Measurements from ENCODE around the gene TMEM125. TPM values are rescaled to one million over a fixed set of nuclear protein-coding genes. Genes with fewer than 3 reads are reported as not detected.

The TMEM125 gene
- total RNA-seq, result not detected
- polyA plus RNA-seq, result not detected

GRCh38 chr1:43269627-43270375, at the start of gene TMEM125:
Gene TMEM125, plus strand, starts transcription at chr1:43269983. Its CDS starts 2,740 bp downstream, at chr1:43272723.
- intact Hi-C loops (cut with micrococcal nuclease), result no loop called here
- Mint-ChIP-seq H3K4me1 (peaks cover 6 to 21% (median 14%) of the 10 kb centered on the region in 4 donors), H3K27me3 (peaks cover 9 to 18% of the 10 kb centered on the region in 2 donors), H3K9me3 (peaks cover 0 to 2% (median 0%) of the 10 kb centered on the region in 8 donors), H3K27ac (peak within 1 kb of the TSS in 3 of 7 donors; percentile 8 to 48 (median 37)), H3K4me3 (peak within 1 kb of the TSS in 7 of 8 donors; percentile 43 to 79 (median 69)), H3K36me3 (no peaks in the 10 kb centered on the region)
- Histone ChIP-seq H3K4me3 (ENCODE audit: low read length in 2 of 2) (no peak within 1 kb of the TSS), H3K9me3 (ENCODE audit: control insufficient read depth in 1 of 2, low read length in 2 of 2) (no peaks in the 10 kb centered on the region), H3K4me1 (ENCODE audit: insufficient read depth, low read length) (peaks cover 19% of the 10 kb centered on the region), H3K27ac (ENCODE audit: low read depth, low read length) (no peak within 1 kb of the TSS), H3K27me3 (ENCODE audit: insufficient read depth, low read length) (no peaks in the 10 kb centered on the region), H3K36me3 (ENCODE audit: insufficient read depth, low read length) (no peaks in the 10 kb centered on the region)
- no peak for DNase-seq
- ChIA-PET POLR2A (ENCODE audit: partially characterized antibody) (interaction anchor here (0.6 kb wide), 1 partner anchor 467 kb away, joined by 3 read pairs; no protein-coding TSS in a partner anchor), CTCF (ENCODE audit: partially characterized antibody) (interaction anchor here (1.1 kb wide), 1 partner anchor 11 kb away, joined by 4 read pairs; no protein-coding TSS in a partner anchor)

- H3K4me1 ChIP-seq (ENCODE audit: insufficient read depth, low read length), result no peaks in the 10 kb centered on the region
Measured at GRCh38 chr1:43220905-43221778, 48.6 kb upstream of the TMEM125 start.

GRCh38 chr1:43221797-43222196, 48.0 kb upstream of the TMEM125 start:
- Histone ChIP-seq H3K27me3 (ENCODE audit: insufficient read depth, low read length) (no peaks in the 10 kb centered on the region), H3K36me3 (ENCODE audit: insufficient read depth, low read length) (no peaks in the 10 kb centered on the region), H3K4me3 (ENCODE audit: low read length in 2 of 2) (no peak overlapping the region), H3K9me3 (ENCODE audit: control insufficient read depth in 1 of 2, low read length in 2 of 2) (no peaks in the 10 kb centered on the region), H3K4me1 (ENCODE audit: insufficient read depth, low read length) (no peaks in the 10 kb centered on the region), H3K27ac (ENCODE audit: low read depth, low read length) (no peak overlapping the region)
- no peak overlapping the region for H3K4me3 Mint-ChIP-seq
- CTCF ChIA-PET (ENCODE audit: partially characterized antibody), result no interaction called here
- intact Hi-C loops (cut with micrococcal nuclease), result no loop called here
- no peaks in the 10 kb centered on the region for H3K4me1 Mint-ChIP-seq
- POLR2A ChIA-PET (ENCODE audit: partially characterized antibody), result no interaction called here
- no peak overlapping the region for H3K27ac Mint-ChIP-seq
- H3K36me3 Mint-ChIP-seq, result no peaks in the 10 kb centered on the region
- peaks cover under 1 to 6% of the 10 kb centered on the region in 2 donors for H3K27me3 Mint-ChIP-seq
- H3K9me3 Mint-ChIP-seq, result no peaks in the 10 kb centered on the region
- no peak for DNase-seq

More at GRCh38 chr1:43220905-43221778, 48.6 kb upstream of the TMEM125 start:
- no peak for DNase-seq
- no peaks in the 10 kb centered on the region for H3K4me1 Mint-ChIP-seq
- ChIA-PET POLR2A (ENCODE audit: partially characterized antibody) (no interaction called here), CTCF (ENCODE audit: partially characterized antibody) (interaction anchor here (0.8 to 1.1 kb wide), 2 partner anchors 8 to 194 kb away, joined by 3 to 6 read pairs; no protein-coding TSS in a partner anchor)
- H3K27ac ChIP-seq (ENCODE audit: low read depth, low read length), result no peak overlapping the region
- no peaks in the 10 kb centered on the region for H3K27me3 ChIP-seq (ENCODE audit: insufficient read depth, low read length)
- H3K9me3 ChIP-seq (ENCODE audit: control insufficient read depth in 1 of 2, low read length in 2 of 2), result no peaks in the 10 kb centered on the region
- intact Hi-C loops (cut with micrococcal nuclease), result no loop called here
- H3K4me3 ChIP-seq (ENCODE audit: low read length in 2 of 2), result no peak overlapping the region
- no peak overlapping the region for H3K27ac Mint-ChIP-seq
- H3K36me3 ChIP-seq (ENCODE audit: insufficient read depth, low read length), result no peaks in the 10 kb centered on the region
- H3K4me3 Mint-ChIP-seq, result no peak overlapping the region
- peaks cover 4 to 6% of the 10 kb centered on the region in 2 donors for H3K27me3 Mint-ChIP-seq
- H3K9me3 Mint-ChIP-seq, result no peaks in the 10 kb centered on the region
- no peaks in the 10 kb centered on the region for H3K36me3 Mint-ChIP-seq

GRCh38 chr1:43222879-43223278, 46.9 kb upstream of the TMEM125 start:
- no peak overlapping the region for H3K27ac ChIP-seq (ENCODE audit: low read depth, low read length)
- H3K27me3 Mint-ChIP-seq, result peaks cover 0 to 7% of the 10 kb centered on the region in 2 donors
- H3K36me3 ChIP-seq (ENCODE audit: insufficient read depth, low read length), result no peaks in the 10 kb centered on the region
- no peak overlapping the region for H3K4me3 ChIP-seq (ENCODE audit: low read length in 2 of 2)
- H3K27ac Mint-ChIP-seq, result peak overlapping the region in 1 of 7 donors; percentile 23
- no peaks in the 10 kb centered on the region for H3K4me1 Mint-ChIP-seq
- H3K4me1 ChIP-seq (ENCODE audit: insufficient read depth, low read length), result no peaks in the 10 kb centered on the region
- CTCF ChIA-PET (ENCODE audit: partially characterized antibody), result interaction anchor here (12.2 kb wide), 1 partner anchor 191 kb away, joined by 218 read pairs; no protein-coding TSS in a partner anchor
- no peaks in the 10 kb centered on the region for H3K9me3 Mint-ChIP-seq
- H3K4me3 Mint-ChIP-seq, result no peak overlapping the region
- POLR2A ChIA-PET (ENCODE audit: partially characterized antibody), result no interaction called here
- DNase-seq, result no peak
- intact Hi-C loops (cut with micrococcal nuclease), result no loop called here
- H3K9me3 ChIP-seq (ENCODE audit: control insufficient read depth in 1 of 2, low read length in 2 of 2), result no peaks in the 10 kb centered on the region
- H3K27me3 ChIP-seq (ENCODE audit: insufficient read depth, low read length), result no peaks in the 10 kb centered on the region
- no peaks in the 10 kb centered on the region for H3K36me3 Mint-ChIP-seq

- H3K4me1 ChIP-seq (ENCODE audit: insufficient read depth, low read length), result no peaks in the 10 kb centered on the region
- Mint-ChIP-seq H3K27ac (no peak overlapping the region), H3K4me1 (no peaks in the 10 kb centered on the region), H3K4me3 (no peak overlapping the region), H3K36me3 (no peaks in the 10 kb centered on the region), H3K9me3 (no peaks in the 10 kb centered on the region), H3K27me3 (peaks cover 0 to 8% of the 10 kb centered on the region in 2 donors)
- POLR2A ChIA-PET (ENCODE audit: partially characterized antibody), result no interaction called here
- no peaks in the 10 kb centered on the region for H3K27me3 ChIP-seq (ENCODE audit: insufficient read depth, low read length)
- DNase-seq, result no peak
- H3K4me3 ChIP-seq (ENCODE audit: low read length in 2 of 2), result no peak overlapping the region
- no peaks in the 10 kb centered on the region for H3K36me3 ChIP-seq (ENCODE audit: insufficient read depth, low read length)
- H3K27ac ChIP-seq (ENCODE audit: low read depth, low read length), result no peak overlapping the region
- no peaks in the 10 kb centered on the region for H3K9me3 ChIP-seq (ENCODE audit: control insufficient read depth in 1 of 2, low read length in 2 of 2)
- CTCF ChIA-PET (ENCODE audit: partially characterized antibody), result interaction anchor here (12.2 kb wide), 1 partner anchor 189 kb away, joined by 218 read pairs; no protein-coding TSS in a partner anchor
- intact Hi-C loops (cut with micrococcal nuclease), result loop anchor here (5.0 kb wide), 2 partner anchors 313 to 707 kb away; partner anchors contain the start of gene ARTN
Measured at GRCh38 chr1:43225168-43225567, 44.6 kb upstream of the TMEM125 start.

GRCh38 chr1:43227143-43227764, 42.5 kb upstream of the TMEM125 start:
- DNase-seq, result peak; percentile 68 to 75 (median 72)
- H3K4me3 Mint-ChIP-seq, result no peak overlapping the region
- POLR2A ChIA-PET (ENCODE audit: partially characterized antibody), result interaction anchor here (1.7 to 2.1 kb wide), 3 partner anchors 131 to 187 kb away, joined by 4 to 10 read pairs (median 8); partner anchors contain the start of genes CDC20, MED8 and SZT2

More at GRCh38 chr1:43227143-43227764, 42.5 kb upstream of the TMEM125 start:
- CTCF ChIA-PET (ENCODE audit: partially characterized antibody), result interaction anchor here (0.5 to 12.2 kb wide), 31 partner anchors 8 to 708 kb away, joined by 3 to 218 read pairs (median 4); partner anchors contain the start of genes CDC20, CFAP57 and EBNA1BP2
- Histone ChIP-seq H3K36me3 (ENCODE audit: insufficient read depth, low read length) (no peaks in the 10 kb centered on the region), H3K9me3 (ENCODE audit: control insufficient read depth in 1 of 2, low read length in 2 of 2) (no peaks in the 10 kb centered on the region), H3K4me1 (ENCODE audit: insufficient read depth, low read length) (no peaks in the 10 kb centered on the region), H3K27me3 (ENCODE audit: insufficient read depth, low read length) (no peaks in the 10 kb centered on the region), H3K4me3 (ENCODE audit: low read length in 2 of 2) (no peak overlapping the region), H3K27ac (ENCODE audit: low read depth, low read length) (no peak overlapping the region)
- intact Hi-C loops (cut with micrococcal nuclease), result loop anchor here (1.0 to 5.0 kb wide), 4 partner anchors 141 to 705 kb away; partner anchors contain the start of genes ARTN and ELOVL1
- Mint-ChIP-seq H3K27ac (peak overlapping the region in 2 of 7 donors; percentile 18 to 53), H3K9me3 (no peaks in the 10 kb centered on the region), H3K27me3 (peaks cover 0 to 9% of the 10 kb centered on the region in 2 donors), H3K4me1 (no peaks in the 10 kb centered on the region), H3K36me3 (no peaks in the 10 kb centered on the region)

Data from CD4-positive, alpha-beta memory T cell (primary cell).